HepG2 (cell line): ENCODE measurements around the gene MIF4GD. TPM values are rescaled to one million over a fixed set of nuclear protein-coding genes. Genes with fewer than 3 reads are reported as not detected.

ENCODE experiments used
- CERS6 ChIP-seq: sonication (generic); formaldehyde crosslinking; IDR thresholded peaks from 2 replicates; pipeline ENCODE4 v1.5.0; 2020; ENCODE audit warnings: missing genetic modification reagents
- GABPB1 ChIP-seq: IDR thresholded peaks from 2 replicates; pipeline ENCODE4 v1.6.1; 2016; ENCODE audit warnings: mild to moderate bottlenecking, missing genetic modification reagents, moderate library complexity, missing compliant biosample characterization
- KAT8 ChIP-seq: IDR thresholded peaks from 2 replicates; pipeline ENCODE4 v1.6.1; 2016; ENCODE audit warnings: missing genetic modification reagents, missing compliant biosample characterization
- MED13 ChIP-seq: sonication (generic); formaldehyde crosslinking; IDR thresholded peaks from 2 replicates; pipeline ENCODE4 v1.5.0; 2020; ENCODE audit warnings: missing genetic modification reagents
- NR2F1 ChIP-seq, 2 experiments: fragments of 450-650 bp in 1 of 2; formaldehyde crosslinking in 1 of 2; IDR thresholded peaks; 2 replicates each; pipeline versions ENCODE4 v1.5.0 to v1.6.1; 2016 to 2020; ENCODE audit warnings: mild to moderate bottlenecking in 1 of 2, missing compliant biosample characterization in 1 of 2, missing genetic modification reagents in 1 of 2, moderate library complexity in 1 of 2
- NRL ChIP-seq: sonication (generic); formaldehyde crosslinking; IDR thresholded peaks from 2 replicates; pipeline ENCODE4 v1.5.0; 2020; ENCODE audit warnings: missing genetic modification reagents, mild to moderate bottlenecking, moderate library complexity, borderline replicate concordance
- PPARG ChIP-seq: conservative IDR thresholded peaks from 2 replicates; pipeline ENCODE4 v1.6.1; 2016; ENCODE audit warnings: missing biosample characterization, missing genetic modification reagents
- RARG ChIP-seq: sonication (generic); formaldehyde crosslinking; IDR thresholded peaks from 2 replicates; pipeline ENCODE4 v1.4.0; 2020; ENCODE audit warnings: low read depth, mild to moderate bottlenecking, missing genetic modification reagents
- SP5 ChIP-seq: IDR thresholded peaks from 2 replicates; pipeline ENCODE4 v1.6.1; 2016; ENCODE audit warnings: low read depth, borderline replicate concordance
- TCF12 ChIP-seq, 2 experiments: fragments of 450-650 bp in 1 of 2; sonication (generic) in 1 of 2; formaldehyde crosslinking in 1 of 2; IDR thresholded peaks; 2 replicates each; pipeline versions ENCODE4 v1.6.1 to v1.8.0; 2017 to 2022; ENCODE audit warnings: antibody characterized with exemption in 1 of 2, mild to moderate bottlenecking in 1 of 2, missing genetic modification reagents in 1 of 2, moderate library complexity in 1 of 2
- ZBTB7B ChIP-seq: sonication (generic); formaldehyde crosslinking; IDR thresholded peaks from 2 replicates; pipeline ENCODE4 v1.4.0; 2020; ENCODE audit warnings: missing genetic modification reagents
- ZMYM2 ChIP-seq: sonication (generic); formaldehyde crosslinking; IDR thresholded peaks from 2 replicates; pipeline ENCODE4 v1.8.0; 2022; ENCODE audit warnings: mild to moderate bottlenecking, missing genetic modification reagents
- ZMYM4 ChIP-seq: sonication (generic); formaldehyde crosslinking; IDR thresholded peaks from 2 replicates; pipeline ENCODE4 v1.8.1; 2023; ENCODE audit warnings: mild to moderate bottlenecking, missing genetic modification reagents
- ZNF207 ChIP-seq: fragments of 450-650 bp; IDR thresholded peaks from 2 replicates; pipeline ENCODE4 v1.6.1; 2016; ENCODE audit warnings: antibody characterized with exemption, borderline replicate concordance
- ZNF24 ChIP-seq: fragments of 450-650 bp; IDR thresholded peaks from 2 replicates; pipeline ENCODE4 v1.6.1; 2017; ENCODE audit warnings: antibody characterized with exemption, mild to moderate bottlenecking
- ZNF383 ChIP-seq: sonication (generic); formaldehyde crosslinking; IDR thresholded peaks from 2 replicates; pipeline ENCODE4 v1.4.0; 2020; ENCODE audit warnings: missing genetic modification reagents, mild to moderate bottlenecking, borderline replicate concordance
- ZNF549 ChIP-seq: sonication (generic); formaldehyde crosslinking; IDR thresholded peaks from 2 replicates; pipeline ENCODE4 v1.5.0; 2020; ENCODE audit warnings: missing genetic modification reagents
- ZNF75D ChIP-seq: sonication (generic); formaldehyde crosslinking; IDR thresholded peaks from 2 replicates; pipeline ENCODE4 v1.8.1; 2023; ENCODE audit warnings: missing genetic modification reagents, mild to moderate bottlenecking, borderline replicate concordance
- ZNF773 ChIP-seq: sonication (generic); formaldehyde crosslinking; IDR thresholded peaks from 2 replicates; pipeline ENCODE4 v1.4.0; 2020; ENCODE audit warnings: missing genetic modification reagents, borderline replicate concordance
- ZNF792 ChIP-seq: IDR thresholded peaks from 2 replicates; pipeline ENCODE4 v1.6.1; 2016
- ZNF879 ChIP-seq: sonication (generic); formaldehyde crosslinking; IDR thresholded peaks from 2 replicates; pipeline ENCODE4 v1.8.1; 2023; ENCODE audit warnings: missing genetic modification reagents
- ZSCAN25 ChIP-seq: sonication (generic); formaldehyde crosslinking; IDR thresholded peaks from 2 replicates; pipeline ENCODE4 v1.8.0; 2022; ENCODE audit warnings: mild to moderate bottlenecking, missing genetic modification reagents
- polyA plus RNA-seq, 8 experiments: library from polyadenylated mRNA; depleted of rRNA in 3 of 8; stranded (reverse) in 7 of 8; unstranded in 1 of 8; fragments of >200 nt; fragmentation: Illumina TruSeq in 4 of 8; extraction: Trizol in 4 of 8; gene quantifications; 2 replicates each; pipeline versions ENCODE4 v1.2.1 to v1.2.3, GENCODE V29; 2011 to 2016; ENCODE audit warnings: low read depth in 4 of 8, missing spikeins in 1 of 8, mixed read lengths in 1 of 8; ENCODE audit not compliant: insufficient read depth in 1 of 8
- total RNA-seq, 5 experiments: library from RNA; depleted of rRNA; stranded (reverse); fragments of >200 nt; fragmentation: Illumina TruSeq; extraction: Trizol; gene quantifications; 2 replicates each; pipeline ENCODE4 v1.2.3, GENCODE V29; 2016; ENCODE audit warnings: low read depth in 1 of 5
- TF ChIP-seq, protein P1 (sequence below): sonication (generic); formaldehyde crosslinking; IDR thresholded peaks from 2 replicates; pipeline ENCODE4 v1.5.1; 2020; ENCODE audit warnings: mild to moderate bottlenecking, missing genetic modification reagents, moderate library complexity
- TF ChIP-seq, protein P2 (sequence below): sonication (generic); formaldehyde crosslinking; IDR thresholded peaks from 2 replicates; pipeline ENCODE4 v1.4.0; 2020; ENCODE audit warnings: mild to moderate bottlenecking, missing genetic modification reagents
- TF ChIP-seq, protein P3 (sequence below): sonication (generic); formaldehyde crosslinking; IDR thresholded peaks from 2 replicates; pipeline ENCODE4 v1.4.0; 2020; ENCODE audit warnings: missing genetic modification reagents
- TF ChIP-seq, protein P4 (sequence below): sonication (generic); formaldehyde crosslinking; IDR thresholded peaks from 2 replicates; pipeline ENCODE4 v1.5.0; 2020; ENCODE audit warnings: missing genetic modification reagents

Gene MIF4GD
- total and polyA plus RNA-seq, 2 of the 13 experiments (the other 11 are each of a cell fraction or from before 2014, with no cell fraction given): 14.0 to 28.0 TPM

DNA sequence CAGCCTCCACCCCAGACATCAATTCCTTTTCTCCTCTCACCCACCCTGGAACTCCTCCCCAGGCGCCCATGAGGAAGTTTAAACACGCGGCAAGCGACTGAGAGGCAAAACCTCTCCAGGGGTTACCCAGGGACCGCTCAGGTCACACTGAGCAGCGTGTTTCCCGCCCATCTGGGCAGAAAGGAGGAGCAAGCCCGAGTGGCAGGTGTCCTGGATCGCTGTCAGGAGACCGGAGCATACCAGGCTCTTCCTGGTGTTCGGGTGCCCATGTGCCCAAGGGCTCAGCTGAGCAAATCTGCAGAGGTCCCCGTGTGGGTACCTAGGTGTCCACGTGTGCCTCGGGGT, 17.7 kb upstream of the MIF4GD start (continued):
- TF ChIP-seq, protein P1, sequence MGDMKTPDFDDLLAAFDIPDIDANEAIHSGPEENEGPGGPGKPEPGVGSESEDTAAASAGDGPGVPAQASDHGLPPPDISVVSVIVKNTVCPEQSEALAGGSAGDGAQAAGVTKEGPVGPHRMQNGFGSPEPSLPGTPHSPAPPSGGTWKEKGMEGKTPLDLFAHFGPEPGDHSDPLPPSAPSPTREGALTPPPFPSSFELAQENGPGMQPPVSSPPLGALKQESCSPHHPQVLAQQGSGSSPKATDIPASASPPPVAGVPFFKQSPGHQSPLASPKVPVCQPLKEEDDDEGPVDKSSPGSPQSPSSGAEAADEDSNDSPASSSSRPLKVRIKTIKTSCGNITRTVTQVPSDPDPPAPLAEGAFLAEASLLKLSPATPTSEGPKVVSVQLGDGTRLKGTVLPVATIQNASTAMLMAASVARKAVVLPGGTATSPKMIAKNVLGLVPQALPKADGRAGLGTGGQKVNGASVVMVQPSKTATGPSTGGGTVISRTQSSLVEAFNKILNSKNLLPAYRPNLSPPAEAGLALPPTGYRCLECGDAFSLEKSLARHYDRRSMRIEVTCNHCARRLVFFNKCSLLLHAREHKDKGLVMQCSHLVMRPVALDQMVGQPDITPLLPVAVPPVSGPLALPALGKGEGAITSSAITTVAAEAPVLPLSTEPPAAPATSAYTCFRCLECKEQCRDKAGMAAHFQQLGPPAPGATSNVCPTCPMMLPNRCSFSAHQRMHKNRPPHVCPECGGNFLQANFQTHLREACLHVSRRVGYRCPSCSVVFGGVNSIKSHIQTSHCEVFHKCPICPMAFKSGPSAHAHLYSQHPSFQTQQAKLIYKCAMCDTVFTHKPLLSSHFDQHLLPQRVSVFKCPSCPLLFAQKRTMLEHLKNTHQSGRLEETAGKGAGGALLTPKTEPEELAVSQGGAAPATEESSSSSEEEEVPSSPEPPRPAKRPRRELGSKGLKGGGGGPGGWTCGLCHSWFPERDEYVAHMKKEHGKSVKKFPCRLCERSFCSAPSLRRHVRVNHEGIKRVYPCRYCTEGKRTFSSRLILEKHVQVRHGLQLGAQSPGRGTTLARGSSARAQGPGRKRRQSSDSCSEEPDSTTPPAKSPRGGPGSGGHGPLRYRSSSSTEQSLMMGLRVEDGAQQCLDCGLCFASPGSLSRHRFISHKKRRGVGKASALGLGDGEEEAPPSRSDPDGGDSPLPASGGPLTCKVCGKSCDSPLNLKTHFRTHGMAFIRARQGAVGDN (CRISPR knock-in tag): no peak
- TF ChIP-seq CERS6 (CRISPR knock-in tag) (no peak), ZNF383 (CRISPR knock-in tag) (no peak), SP5 (CRISPR knock-in tag) (peak; percentile 28; the same call in 1 of the 2 replicates), ZMYM2 (CRISPR knock-in tag) (no peak), ZNF549 (no peak), PPARG (CRISPR knock-in tag) (no peak; the same call in 1 of the 2 replicates), ZNF207 (no peak), GABPB1 (CRISPR knock-in tag) (no peak), TCF12 (IDR thresholded peaks at IDR 0.05) (no peak), TCF12 (CRISPR knock-in tag; IDR thresholded peaks at IDR 0.05) (0 out of 2 replicates have a peak, but pooled peaks have one; percentile 32), ZNF792 (CRISPR knock-in tag) (no peak), MED13 (CRISPR knock-in tag) (peak; percentile 46; the same call in 1 of the 2 replicates), NR2F1 (CRISPR knock-in tag; IDR thresholded peaks at IDR 0.05) (no peak; a peak in 2 of 4 replicates), ZNF773 (CRISPR knock-in tag) (no peak), ZNF24 (no peak), ZNF879 (CRISPR knock-in tag) (0 out of 2 replicates have a peak, but pooled peaks have one; percentile 32), ZMYM4 (no peak), ZBTB7B (CRISPR knock-in tag) (no peak; the same call in 1 of the 2 replicates), KAT8 (CRISPR knock-in tag) (no peak), RARG (CRISPR knock-in tag) (no peak), NRL (CRISPR knock-in tag) (no peak; the same call in 1 of the 2 replicates), ZSCAN25 (no peak), ZNF75D (no peak)
- TF ChIP-seq, protein P2, sequence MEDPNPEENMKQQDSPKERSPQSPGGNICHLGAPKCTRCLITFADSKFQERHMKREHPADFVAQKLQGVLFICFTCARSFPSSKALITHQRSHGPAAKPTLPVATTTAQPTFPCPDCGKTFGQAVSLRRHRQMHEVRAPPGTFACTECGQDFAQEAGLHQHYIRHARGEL (CRISPR knock-in tag): peak; percentile 40; the same call in 1 of the 2 replicates
- TF ChIP-seq, protein P3, sequence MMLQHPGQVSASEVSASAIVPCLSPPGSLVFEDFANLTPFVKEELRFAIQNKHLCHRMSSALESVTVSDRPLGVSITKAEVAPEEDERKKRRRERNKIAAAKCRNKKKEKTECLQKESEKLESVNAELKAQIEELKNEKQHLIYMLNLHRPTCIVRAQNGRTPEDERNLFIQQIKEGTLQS (CRISPR knock-in tag): no peak
- TF ChIP-seq, protein P4, sequence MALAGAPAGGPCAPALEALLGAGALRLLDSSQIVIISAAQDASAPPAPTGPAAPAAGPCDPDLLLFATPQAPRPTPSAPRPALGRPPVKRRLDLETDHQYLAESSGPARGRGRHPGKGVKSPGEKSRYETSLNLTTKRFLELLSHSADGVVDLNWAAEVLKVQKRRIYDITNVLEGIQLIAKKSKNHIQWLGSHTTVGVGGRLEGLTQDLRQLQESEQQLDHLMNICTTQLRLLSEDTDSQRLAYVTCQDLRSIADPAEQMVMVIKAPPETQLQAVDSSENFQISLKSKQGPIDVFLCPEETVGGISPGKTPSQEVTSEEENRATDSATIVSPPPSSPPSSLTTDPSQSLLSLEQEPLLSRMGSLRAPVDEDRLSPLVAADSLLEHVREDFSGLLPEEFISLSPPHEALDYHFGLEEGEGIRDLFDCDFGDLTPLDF: 0 out of 2 replicates have a peak, but pooled peaks have one; percentile 67
